Colon (tissue), 2 donors: ENCODE measurements around the gene PSPN.
"Not testable (repeated sequence)": the region's sequence is repeated elsewhere in the genome, so short reads cannot be mapped to it uniquely, and the experiment has no call there.

ENCODE experiments used
- FAIRE-seq: peaks from 2 replicates; lab custom pipeline; 2012; peaks lifted over from hg19 to GRCh38; lab: Jason Lieb, UNC
- donor health status: control.
- donor health status: control.

Gene PSPN

GRCh38 chr19:6373096-6373812, 2.5 kb downstream of the PSPN start:
- no peak for FAIRE-seq

- peak; percentile 94 for FAIRE-seq
These were observed 3.1 kb downstream of the PSPN start, which contains the start of gene ALKBH7 for GRCh38 chr19:6372594-6373095. ALKBH7 (plus strand) TSS chr19:6372794; CDS start chr19:6372821, 27 bp downstream.

DNA sequence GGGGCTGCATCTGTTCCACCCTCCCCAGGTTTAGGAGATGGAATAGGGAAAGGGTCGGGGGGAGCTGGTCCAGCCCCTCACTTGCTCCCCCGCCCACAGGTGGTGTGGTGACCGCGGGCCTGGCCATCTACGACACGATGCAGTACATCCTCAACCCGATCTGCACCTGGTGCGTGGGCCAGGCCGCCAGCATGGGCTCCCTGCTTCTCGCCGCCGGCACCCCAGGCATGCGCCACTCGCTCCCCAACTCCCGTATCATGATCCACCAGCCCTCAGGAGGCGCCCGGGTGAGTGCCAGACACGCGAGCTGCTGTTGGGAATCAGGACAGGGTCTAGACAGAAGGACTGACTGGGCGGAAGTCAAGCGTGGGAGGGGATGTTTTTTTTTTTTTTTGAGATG, 11.4 kb downstream of the PSPN start:
- FAIRE-seq: no peak

DNA sequence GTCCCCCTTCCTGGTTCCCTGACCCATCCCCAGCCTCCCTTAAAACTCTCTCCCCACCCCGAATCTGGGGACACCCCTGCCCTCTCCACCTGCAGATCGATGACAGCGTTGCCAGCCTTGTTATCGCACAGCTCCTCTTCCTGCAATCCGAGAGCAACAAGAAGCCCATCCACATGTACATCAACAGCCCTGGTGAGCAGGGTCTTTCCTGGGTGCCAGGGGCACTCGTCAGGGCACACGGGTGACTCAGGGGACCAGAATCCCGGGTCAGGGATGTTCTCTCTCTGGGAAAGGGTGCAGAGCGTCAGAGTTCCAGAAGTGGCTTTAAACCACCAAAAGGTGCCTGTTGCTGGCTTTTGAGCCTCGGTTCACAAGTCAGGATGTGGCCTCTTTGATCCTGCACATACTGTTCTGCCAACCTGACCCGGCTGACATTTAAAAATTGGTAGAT, 13.4 kb downstream of the PSPN start:
- FAIRE-seq: no peak

DNA sequence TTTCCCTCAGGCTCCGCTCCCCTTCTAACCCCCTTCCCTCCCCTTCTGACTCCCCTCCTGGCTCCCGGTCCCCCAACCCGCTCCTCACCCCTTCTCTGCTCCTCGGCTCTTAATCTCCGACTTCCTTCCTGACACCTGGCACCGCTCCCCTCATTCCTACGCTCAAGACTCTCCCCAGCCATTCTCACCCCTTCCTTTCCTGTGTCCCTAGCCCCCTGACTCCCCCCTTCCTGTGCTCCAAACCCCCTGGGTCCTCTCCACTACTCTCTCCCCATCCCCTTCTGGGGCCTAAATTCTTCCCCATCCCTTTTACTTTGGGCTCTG, 13.7 kb downstream of the PSPN start:
- no peak for FAIRE-seq

DNA sequence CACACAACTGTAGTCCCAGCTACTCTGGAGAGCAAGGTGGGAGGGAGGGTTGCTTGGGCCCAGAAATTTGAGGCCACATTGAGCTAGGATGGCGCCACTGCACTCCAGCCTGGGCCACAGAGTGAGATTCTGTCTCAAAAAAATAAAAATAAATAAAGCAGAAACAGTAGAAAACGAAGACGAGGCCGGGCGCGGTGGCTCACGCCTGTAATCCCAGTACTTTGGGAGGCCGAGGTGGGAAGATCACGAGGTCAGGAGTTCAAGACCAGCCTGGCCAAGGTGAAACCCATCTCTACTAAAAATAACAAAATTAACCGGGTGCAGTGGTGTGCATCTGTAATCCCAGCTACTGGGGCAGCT, 14.9 kb downstream of the PSPN start:
- not testable (repeated sequence) for FAIRE-seq

GRCh38 chr19:6360445-6360844, 15.3 kb downstream of the PSPN start:
- FAIRE-seq: not testable (repeated sequence)

- no peak for FAIRE-seq
These were observed 16.0 kb downstream of the PSPN start for GRCh38 chr19:6359568-6360341.

DNA sequence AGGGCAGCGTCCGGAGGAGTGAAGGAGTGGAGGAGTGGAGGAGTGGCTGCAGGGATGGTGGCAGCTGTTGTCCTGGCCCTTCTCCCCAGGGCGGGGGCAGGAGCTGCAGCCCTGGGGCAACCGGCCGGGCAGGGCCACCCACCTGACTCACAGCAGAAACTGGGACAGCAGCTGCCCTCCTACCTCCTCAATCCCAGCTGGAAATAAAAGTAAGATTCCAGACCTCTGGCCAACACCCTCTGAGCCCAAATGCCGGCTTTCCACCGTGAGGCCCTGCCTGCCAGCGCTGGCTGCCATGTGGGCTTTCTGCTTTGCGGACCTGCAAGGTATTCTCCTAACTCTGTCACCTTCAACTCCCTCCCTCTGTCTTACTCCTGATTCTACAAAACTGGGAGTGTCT, 17.7 kb downstream of the PSPN start:
- FAIRE-seq: no peak

DNA sequence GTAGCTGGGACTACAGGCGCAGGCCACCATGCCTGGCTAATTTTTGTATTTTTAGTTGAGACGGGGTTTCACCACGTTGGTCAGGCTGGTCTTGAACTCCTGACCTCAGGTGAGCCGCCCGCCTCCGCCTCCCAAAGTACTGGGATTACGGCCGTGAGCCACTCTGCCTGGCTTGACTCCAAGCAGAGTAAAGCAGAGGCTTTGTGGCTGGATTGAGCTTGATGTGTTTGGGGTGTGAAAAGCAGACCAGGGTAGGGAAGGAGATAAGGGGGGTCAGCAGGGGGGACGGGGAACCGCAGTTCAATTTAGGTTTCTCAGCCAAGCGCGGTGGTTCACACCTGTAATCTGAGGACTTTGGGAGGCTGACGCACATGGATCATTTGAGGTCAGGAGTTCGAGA, 18.6 kb downstream of the PSPN start:
- FAIRE-seq: no peak

DNA sequence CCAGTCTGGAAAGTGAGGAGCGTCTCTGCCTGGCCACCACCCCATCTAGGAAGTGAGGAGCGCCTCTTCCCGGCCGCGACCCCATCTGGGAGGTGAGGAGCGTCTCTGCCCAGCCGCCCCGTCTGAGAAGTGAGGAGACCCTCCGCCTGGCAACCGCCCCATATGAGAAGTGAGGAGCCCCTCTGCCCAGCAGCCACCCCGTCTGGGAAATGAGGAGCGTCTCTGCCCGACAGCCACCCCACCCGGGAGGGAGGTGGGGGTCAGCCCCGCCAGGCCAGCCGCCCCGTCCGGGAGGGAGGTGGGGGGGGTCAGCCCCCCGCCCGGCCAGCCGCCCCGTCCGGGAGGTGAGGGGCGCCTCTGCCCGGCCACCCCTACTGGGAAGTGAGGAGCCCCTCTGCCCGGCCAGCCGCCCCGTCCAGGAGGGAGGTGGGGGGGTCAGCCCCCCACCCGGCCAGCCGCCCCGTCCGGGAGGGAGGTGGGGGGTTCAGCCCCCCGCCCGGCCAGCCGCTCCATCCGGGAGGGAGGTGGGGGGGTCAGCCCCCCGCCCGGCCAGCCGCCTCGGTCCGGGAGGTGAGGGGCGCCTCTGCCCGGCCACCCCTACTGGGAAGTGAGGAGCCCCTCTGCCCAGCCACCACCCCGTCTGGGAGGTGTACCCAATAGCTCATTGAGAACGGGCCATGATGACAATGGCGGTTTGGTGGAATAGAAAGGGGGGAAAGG, 20.3 kb downstream of the PSPN start:
- FAIRE-seq: not testable (repeated sequence)

DNA sequence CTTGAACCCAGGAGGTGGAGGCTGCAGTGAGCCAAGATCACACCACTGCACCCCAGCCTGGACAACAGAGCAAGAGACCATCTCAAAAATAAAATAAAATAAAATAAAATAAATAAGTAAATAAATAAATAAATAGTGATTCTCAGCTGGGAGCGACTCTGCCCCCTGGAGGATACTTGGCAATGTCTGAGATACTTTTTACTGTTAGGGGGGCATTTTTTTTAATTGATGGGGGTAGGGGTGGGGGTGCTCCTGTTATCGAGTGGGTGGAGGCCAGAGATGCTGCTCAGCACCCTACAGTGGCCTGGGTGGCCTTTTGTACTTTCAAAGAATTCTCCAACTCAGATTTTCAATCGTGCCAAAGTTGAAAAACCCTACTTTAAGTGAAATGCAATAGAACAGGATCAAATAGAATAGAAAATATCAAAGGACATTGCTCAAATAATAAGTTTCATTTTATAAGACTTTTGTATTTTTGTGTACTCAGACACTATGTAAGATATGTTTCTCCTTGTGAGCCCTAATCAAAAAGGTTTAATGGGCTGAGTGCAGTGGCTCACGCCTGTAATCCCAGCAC, 21.5 kb downstream of the PSPN start:
- no peak for FAIRE-seq

DNA sequence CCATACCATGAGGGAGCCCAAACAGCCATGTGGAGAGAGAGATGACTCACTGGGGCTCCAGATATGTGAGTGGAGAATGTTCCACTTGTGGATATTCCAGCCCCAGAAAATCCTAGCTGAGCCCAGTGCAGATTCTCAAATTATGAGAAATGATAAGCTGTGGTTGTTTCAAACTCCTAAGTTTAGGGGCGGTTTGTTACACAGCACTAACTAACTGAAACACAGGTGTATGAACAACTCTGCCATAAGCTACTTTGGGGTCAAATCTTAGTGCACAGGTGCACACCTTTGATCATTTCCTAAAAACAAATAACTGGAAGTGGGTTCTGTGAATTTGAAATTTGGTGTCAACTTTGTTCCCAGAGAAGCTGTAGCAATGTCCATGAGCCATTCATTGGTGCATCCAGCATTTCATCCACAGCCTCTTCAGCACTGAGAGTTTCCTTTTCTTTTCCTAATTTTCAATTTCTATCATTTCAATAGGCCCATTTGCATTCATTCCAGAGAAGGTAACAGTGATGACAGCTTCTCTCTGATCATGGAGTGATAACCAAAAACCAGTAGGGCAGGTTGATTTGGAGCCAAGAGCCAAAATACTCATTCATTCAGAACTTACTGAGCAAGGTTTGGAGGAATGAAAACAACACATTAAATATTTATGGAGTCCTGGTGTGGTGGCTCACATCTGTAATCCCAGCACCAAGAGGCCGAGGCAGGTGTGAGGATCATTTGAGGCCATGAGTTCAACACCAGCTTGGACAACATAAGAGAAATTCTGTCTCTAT, 23.2 kb downstream of the PSPN start:
- no peak for FAIRE-seq

DNA sequence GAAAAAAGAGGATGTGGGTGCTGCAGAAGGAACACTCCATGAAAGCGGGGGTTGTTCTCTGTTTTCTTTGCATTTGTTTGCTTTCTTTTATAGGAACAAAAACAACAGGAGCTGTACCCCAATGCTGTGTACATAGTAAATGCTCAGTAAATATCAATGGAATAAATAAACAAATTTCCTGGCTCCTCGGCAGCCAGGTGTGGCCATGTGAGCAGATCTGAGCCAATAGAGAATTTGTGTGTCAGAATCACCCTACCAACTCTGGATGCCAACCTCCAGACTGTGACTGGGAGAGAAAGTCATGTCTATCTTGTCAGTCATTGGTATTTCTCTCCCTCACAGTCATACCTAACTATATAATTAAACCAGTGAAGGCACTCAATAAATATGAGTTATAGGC, 25.0 kb downstream of the PSPN start:
- no peak for FAIRE-seq

DNA sequence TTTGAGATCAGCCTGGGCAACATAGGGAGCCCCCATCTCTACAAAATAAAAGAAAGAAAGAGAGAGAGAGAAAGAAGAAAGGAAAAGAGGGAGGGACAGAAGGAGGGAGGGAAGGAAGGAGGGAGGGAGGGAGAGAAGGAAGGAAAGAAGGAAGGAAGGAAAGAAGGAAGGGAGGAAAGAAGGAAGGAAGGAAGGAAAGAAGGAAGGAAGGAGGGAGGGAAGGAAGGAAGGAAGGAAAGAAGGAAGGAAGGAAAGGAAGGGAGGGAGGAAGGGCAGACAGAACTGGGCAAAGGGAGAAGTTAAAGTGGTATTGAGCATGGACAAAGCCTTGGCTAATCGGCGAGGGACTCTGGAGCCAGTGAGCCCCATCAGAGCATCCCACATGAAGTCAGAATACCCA, 26.5 kb downstream of the PSPN start:
- not testable (repeated sequence) for FAIRE-seq

DNA sequence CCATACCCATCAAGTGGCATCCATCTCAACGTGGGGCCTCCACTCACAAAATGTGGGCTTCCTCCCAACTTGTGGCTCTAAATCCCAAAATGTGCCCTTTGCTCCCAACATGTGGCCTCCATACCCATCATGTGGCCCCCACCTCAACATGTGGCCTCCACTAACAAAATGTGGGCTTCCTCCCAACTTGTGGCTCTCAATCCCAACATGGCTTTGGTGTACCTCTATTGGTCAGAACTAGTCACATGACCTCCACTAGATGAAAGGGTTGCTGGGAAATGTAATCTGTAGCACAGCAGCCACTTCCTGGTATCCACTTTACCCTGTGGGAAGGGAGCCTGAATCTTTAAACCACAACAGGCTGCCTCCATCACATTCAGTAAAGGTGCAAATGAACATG, 32.3 kb downstream of the PSPN start:
- no peak for FAIRE-seq

DNA sequence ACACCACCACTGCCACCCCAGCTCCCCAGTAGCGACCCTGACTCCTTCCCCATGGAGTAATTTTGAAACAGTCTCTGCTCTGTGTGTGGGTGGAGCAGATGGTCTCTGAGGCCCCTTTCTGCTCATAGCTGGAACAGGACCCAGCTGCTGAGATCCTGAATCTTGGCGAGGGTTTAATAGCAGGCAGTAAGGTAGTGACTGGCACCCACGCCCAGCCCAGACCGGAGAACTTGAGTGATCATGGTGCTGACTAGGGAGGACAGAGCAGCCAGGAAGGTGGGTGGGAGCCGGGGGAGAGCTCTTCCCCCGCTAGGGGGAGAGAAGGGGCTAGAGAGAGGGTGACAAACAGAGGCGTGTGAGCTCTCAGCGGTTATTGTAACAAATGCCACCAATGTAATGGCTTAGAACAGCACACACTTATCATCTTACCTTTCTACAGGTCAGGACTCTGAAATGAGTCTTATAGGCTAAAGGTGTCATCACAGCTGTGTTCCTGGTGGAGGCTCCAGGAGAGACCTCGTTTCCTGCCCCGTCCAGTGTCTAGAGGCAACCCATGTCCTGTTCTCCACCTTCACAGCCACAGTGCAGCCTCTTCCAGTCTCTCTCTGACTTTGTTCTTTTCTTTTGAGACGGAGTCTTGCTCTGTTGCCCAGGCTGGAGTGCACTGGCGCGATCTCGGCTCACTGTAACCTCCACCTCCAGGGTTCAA, 35.1 kb downstream of the PSPN start:
- FAIRE-seq: no peak

GRCh38 chr19:6334490-6335285, 41.0 kb downstream of the PSPN start:
- peak; percentile 36 for FAIRE-seq

DNA sequence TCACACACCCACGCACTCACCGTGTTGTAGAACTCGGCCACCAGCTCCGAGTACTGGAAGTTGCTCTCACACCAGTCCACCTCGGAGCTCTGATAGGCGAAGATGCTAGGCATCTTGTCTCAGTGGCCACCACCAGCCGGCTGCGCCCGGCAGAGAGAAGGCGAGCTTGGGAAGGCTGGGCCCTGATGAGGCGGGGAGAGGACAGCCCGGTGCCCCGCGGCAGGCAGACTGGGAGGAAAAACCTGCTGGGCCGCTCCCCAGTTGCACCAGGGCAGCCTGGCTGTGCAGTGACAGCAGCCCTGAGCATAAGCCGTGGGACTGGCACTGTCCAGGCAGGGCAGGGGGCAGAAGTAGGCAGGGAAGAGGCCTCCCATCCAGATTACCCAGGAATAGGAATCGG, 42.3 kb downstream of the PSPN start, which contains the start of gene ACER1:
ACER1 (minus strand) TSS at position 174 of the 400 bp plus-strand sequence; CDS start at position 113, 61 bp downstream.
- FAIRE-seq: no peak

DNA sequence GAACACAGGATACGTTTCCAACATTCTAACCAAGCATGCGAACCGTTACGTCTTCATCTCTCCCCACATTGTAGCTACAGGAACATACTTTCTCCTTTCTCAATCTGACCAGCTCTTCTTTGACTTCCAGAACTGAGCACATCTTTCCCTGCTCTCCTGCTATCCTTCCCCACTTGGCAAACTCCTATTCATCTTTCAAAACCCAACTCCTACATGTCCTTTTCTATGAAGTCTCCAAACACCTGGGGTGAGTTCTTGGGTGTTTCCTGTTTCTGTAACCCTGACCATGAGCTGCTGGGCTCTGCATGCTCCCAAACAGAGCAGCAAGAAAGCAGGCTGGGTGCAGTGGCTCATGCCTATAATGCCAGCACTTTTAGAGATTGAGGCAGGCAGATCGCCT, 48.9 kb downstream of the PSPN start:
- no peak for FAIRE-seq
